CD4-positive, alpha-beta T cell treated with Interleukin-17A for 4 hours (primary cell): Measurements from ENCODE around the gene UBASH3A.

Source experiments
- DNase-seq: peaks from one replicate; pipeline ENCODE4 v3.0.0-alpha.2; 2020; ENCODE audit warnings: mixed read lengths

UBASH3A gene

GRCh38 chr21:42411891-42412635 is 8.4 kb downstream of the UBASH3A start:
- DNase-seq: peak; percentile 3

DNA sequence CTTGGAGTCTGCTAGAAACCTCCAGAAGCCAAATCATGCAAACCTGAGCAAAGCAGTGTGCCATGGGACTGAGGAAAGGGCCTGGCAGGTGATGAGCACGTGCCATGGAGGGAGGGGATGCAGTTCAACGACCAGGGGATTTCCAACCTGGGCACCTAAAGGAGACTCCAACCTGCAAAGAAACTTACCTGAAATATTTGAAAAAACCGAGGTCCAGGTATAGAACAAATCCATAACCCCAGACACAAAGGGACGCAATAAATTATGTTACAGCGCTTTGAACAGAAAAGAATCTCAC is 8.9 kb downstream of the UBASH3A start:
- DNase-seq: peak; percentile 1

GRCh38 chr21:42413093-42413492 is 9.4 kb downstream of the UBASH3A start:
- DNase-seq: peak; percentile 2

- peak; percentile 22 for DNase-seq
Measured at GRCh38 chr21:42413500-42413899, 9.8 kb downstream of the UBASH3A start.

DNA sequence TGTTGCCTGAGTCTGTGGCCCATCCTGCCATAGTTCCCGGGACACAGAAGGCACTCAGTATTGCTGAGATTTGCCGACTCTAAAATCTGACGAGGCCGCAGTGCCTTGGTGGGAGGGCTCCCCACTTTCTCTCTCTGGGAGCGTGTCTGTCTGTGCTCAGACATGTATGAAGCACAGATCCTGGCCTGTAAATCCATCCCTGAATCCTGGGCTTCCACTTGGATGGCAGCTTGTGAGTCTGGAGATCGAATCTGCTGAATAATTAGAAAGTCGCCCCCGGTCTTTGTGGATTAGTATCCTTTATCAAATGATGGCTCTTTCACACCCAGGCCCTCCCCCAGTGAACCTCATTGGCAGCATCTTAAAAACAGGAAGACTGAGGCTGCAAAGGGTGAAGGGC is 10.4 kb downstream of the UBASH3A start:
- DNase-seq: peak; percentile 23

GRCh38 chr21:42414553-42414927 is 10.8 kb downstream of the UBASH3A start:
- no peak for DNase-seq

- peak; percentile 94 for DNase-seq
Measured at GRCh38 chr21:42414928-42415769, 11.4 kb downstream of the UBASH3A start.

DNA sequence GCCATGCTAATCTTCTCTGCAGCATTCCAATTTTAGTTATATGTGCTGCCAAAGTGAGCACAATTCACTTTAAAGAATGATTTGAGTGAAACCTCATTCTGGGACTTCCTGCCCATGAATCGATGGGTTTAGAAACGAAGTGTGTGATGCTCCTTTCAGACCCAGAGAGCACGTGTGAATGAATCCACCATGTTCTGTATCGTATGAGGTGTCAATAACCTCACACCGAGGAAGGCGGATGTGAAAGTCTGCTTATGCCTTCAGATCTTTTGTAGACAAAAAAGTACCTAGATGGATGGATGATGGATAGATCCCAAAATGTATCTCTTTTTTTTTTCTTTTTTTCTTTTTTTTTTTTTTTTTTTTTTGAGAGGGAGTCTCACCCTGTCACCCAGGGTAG is 13.8 kb downstream of the UBASH3A start:
- peak; percentile 49 for DNase-seq

DNA sequence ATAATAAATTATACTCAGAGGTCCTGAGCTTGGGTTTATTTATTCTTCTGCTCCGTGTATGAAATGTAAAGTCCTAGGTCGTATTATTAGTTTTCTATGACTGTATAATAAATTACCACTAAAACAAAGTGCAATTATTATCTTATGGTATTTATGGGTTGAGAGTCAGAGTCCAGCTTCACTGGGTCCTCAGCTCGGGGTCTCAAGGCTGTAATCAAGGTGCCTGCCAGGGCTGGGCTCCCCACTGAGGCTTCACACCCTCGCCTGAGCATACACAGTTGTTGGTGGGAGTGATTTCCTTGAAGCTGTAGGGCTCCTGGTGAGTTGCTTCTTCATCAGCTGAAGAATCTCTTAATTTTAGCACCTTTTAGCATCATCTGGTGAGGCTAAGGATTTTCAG is 15.2 kb downstream of the UBASH3A start:
- peak; percentile 1 for DNase-seq

GRCh38 chr21:42419845-42420244 is 16.1 kb downstream of the UBASH3A start:
- DNase-seq: no peak

GRCh38 chr21:42421018-42421793 is 17.5 kb downstream of the UBASH3A start:
- DNase-seq: peak; percentile 18

DNA sequence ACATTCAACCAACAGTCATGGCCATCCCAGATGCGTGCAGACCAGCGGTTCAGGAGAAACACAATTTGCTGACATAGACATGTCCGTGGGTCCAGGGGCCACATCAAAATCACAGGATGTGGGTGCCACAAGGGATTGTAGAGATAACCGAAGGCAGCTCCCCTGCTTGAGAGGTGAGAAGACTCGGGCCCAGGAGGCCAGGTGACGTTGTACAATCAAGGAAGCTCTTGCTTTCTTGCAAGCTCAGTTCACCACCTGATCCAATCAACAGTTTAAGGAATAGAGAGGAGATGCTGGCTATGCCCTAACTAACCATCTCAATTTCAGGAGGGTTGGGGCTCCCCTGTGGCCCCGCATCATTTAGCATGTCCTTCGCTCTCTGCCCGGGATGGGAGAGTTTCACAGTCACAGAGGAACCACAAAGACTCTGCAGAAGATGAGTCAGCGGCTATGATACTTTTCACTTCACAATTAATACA is 19.5 kb downstream of the UBASH3A start:
- DNase-seq: peak; percentile 64

DNA sequence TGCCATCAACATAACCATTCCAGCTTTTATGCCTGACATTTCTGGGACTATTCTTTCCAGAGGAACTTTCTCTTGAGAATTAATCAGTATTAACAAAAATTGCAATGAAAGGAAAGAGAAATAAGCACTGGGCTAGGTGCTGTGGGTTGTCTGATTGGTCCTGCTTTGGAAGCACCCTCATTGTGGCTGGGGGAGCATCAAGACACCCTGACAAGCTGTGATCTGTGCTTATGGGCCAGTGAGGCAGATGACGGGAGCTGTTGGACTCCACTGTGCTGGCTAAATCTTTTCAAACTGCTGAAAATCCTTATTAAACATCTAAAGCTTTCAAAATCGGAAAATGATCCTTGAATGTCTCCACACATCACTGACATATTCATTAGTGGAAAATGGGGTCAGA is 20.0 kb downstream of the UBASH3A start:
- DNase-seq: peak; percentile 3

GRCh38 chr21:42424914-42425541 is 21.3 kb downstream of the UBASH3A start:
- DNase-seq: peak; percentile 84

DNA sequence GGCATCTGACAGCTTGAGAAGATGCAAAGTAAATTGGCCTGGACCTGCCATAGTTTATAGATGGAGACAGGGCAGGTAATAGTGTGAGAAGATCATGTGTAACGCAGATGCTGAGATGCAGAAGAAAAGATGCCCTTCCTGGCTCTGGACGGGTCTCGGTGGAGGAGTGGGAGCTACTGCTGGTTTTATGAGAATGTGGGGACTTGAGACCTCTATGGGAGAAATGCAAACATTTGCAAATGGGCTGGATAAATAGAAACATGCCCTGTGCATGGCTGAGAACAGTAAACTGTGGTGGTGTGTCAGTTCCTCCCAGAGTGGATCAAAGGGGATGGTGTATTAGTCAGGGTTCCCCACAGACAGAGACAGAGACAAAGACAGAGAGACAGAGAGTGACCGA is 21.9 kb downstream of the UBASH3A start:
- peak; percentile 49 for DNase-seq

DNA sequence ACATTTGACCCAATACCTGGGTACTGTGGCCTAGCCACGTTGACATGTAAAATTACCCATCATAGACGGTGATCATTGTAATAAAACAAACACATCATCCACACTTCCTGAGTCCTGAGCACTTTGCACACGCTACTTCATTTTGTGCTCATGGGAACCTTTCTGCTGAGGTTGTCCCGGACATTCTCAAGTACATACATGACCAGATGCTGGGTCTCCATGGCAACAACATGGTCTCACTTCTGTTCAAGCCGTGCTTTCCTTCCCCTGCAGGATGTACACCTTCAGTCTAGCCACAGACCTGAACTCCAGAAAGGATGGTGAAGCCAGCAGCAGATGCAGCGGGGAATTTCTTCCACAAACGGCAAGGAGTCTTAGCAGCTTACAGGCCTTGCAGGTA is 22.7 kb downstream of the UBASH3A start:
- DNase-seq: peak; percentile 11

GRCh38 chr21:42426876-42427480 is 23.3 kb downstream of the UBASH3A start:
- DNase-seq: peak; percentile 1

GRCh38 chr21:42427809-42428419 is 24.2 kb downstream of the UBASH3A start:
- peak; percentile 4 for DNase-seq

GRCh38 chr21:42429021-42429420 is 25.3 kb downstream of the UBASH3A start:
- no peak for DNase-seq

GRCh38 chr21:42429856-42430255 is 26.2 kb downstream of the UBASH3A start:
- DNase-seq: no peak

GRCh38 chr21:42430521-42430920 is 26.8 kb downstream of the UBASH3A start:
- DNase-seq: no peak

GRCh38 chr21:42431196-42431595 is 27.5 kb downstream of the UBASH3A start:
- DNase-seq: no peak
